Cerebellar nuclear complex (tissue), 1 donor: Measurements from ENCODE around the gene SYT3.
"Not testable (repeated sequence)": the region's sequence is repeated elsewhere in the genome, so short reads cannot be mapped to it uniquely, and the experiment has no call there.

Experiments used
- DNase-seq, 2 experiments: peaks; one replicate each; lab custom pipeline; 2025; lab: John Stamatoyannopoulos, UW

The SYT3 gene

GRCh38 chr19:50602935-50603334 lies 36.7 kb downstream of the SYT3 start:
- DNase-seq: no peak

- DNase-seq: no peak
These were observed 37.2 kb downstream of the SYT3 start for GRCh38 chr19:50602496-50602895.

GRCh38 chr19:50602089-50602422 lies 37.6 kb downstream of the SYT3 start:
- DNase-seq: no peak

GRCh38 chr19:50601407-50602088 lies 38.1 kb downstream of the SYT3 start:
- no peak for DNase-seq

GRCh38 chr19:50599427-50599826 lies 40.3 kb downstream of the SYT3 start:
- no peak for DNase-seq

GRCh38 chr19:50590191-50590590 lies 49.5 kb downstream of the SYT3 start:
- no peak for DNase-seq

- DNase-seq: not testable (repeated sequence)
These were observed 57.7 kb downstream of the SYT3 start for GRCh38 chr19:50581795-50582660.

- no peak for DNase-seq
These were observed 58.6 kb downstream of the SYT3 start for GRCh38 chr19:50580970-50581634.

GRCh38 chr19:50580240-50580639 lies 59.4 kb downstream of the SYT3 start:
- no peak for DNase-seq

- DNase-seq: not testable (repeated sequence)
These were observed 62.9 kb downstream of the SYT3 start for GRCh38 chr19:50576769-50577168.

- DNase-seq: no peak
These were observed 65.8 kb downstream of the SYT3 start for GRCh38 chr19:50573741-50574461.
